GM12874 (cell line): ENCODE measurements around the gene YIF1B.

Experiments used
- TF ChIP-seq, protein P1 (sequence below): IDR thresholded peaks from 2 replicates; pipeline ENCODE4 v1.5.1; 2011; ENCODE audit warnings: low read depth, mild to moderate bottlenecking, control low read depth, low read length, moderate library complexity; ENCODE audit not compliant: insufficient read depth

YIF1B gene

DNA sequence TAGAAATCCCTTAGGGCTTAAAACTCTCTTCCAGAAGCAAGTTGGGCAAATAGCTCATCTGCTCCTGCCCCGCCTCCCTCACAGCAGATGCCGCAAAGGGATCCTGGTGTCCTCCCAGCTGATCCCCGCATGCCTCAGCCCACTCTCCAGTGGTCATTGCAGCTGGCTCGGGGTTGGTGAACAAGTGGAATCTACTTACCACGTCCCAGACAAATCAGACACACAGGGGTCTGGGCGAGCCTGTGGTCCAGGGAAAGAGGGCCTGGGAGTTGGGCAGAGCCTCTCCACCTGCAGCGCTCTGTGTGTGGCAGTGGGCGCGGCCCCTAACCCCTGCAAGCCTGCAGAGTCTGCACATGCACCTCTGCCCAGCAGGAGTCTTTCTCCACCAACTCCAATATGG lies 22.5 kb downstream of the YIF1B start:
- TF ChIP-seq, protein P1, sequence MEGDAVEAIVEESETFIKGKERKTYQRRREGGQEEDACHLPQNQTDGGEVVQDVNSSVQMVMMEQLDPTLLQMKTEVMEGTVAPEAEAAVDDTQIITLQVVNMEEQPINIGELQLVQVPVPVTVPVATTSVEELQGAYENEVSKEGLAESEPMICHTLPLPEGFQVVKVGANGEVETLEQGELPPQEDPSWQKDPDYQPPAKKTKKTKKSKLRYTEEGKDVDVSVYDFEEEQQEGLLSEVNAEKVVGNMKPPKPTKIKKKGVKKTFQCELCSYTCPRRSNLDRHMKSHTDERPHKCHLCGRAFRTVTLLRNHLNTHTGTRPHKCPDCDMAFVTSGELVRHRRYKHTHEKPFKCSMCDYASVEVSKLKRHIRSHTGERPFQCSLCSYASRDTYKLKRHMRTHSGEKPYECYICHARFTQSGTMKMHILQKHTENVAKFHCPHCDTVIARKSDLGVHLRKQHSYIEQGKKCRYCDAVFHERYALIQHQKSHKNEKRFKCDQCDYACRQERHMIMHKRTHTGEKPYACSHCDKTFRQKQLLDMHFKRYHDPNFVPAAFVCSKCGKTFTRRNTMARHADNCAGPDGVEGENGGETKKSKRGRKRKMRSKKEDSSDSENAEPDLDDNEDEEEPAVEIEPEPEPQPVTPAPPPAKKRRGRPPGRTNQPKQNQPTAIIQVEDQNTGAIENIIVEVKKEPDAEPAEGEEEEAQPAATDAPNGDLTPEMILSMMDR = no peak

DNA sequence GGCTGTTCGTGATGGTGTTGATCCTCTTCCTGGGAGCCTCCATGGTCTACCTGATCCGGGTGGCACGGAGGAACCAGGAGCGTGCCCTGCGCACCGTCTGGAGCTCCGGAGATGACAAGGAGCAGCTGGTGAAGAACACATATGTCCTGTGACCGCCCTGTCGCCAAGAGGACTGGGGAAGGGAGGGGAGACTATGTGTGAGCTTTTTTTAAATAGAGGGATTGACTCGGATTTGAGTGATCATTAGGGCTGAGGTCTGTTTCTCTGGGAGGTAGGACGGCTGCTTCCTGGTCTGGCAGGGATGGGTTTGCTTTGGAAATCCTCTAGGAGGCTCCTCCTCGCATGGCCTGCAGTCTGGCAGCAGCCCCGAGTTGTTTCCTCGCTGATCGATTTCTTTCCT lies 23.9 kb downstream of the YIF1B start:
- TF ChIP-seq, protein P1 = no peak

DNA sequence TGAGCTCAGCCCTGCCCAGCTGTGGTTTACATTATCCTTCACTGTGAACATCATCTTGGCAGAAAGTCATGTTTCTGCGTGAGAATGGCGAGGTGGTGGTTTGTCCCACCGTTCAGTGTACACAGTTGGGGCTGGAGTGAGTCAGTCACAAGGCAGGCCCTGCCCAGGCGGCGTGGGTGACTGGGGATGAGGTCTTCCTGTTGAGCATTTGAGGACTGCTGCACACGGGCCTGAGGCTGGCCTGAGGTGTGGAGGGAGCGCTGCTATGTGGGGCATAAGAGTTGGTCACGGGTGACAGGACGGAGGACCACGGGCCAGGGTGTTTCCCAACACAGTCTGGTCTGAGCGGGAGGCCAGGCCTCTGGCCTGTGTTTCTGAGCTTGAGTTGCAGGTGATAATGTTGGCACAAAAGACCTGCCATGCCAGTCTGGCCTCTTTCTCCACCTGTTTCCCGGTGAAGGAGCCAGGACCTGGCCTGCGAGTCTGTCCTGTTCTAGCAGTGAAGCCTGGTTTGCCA lies 25.1 kb downstream of the YIF1B start:
- TF ChIP-seq, protein P1 = no peak

DNA sequence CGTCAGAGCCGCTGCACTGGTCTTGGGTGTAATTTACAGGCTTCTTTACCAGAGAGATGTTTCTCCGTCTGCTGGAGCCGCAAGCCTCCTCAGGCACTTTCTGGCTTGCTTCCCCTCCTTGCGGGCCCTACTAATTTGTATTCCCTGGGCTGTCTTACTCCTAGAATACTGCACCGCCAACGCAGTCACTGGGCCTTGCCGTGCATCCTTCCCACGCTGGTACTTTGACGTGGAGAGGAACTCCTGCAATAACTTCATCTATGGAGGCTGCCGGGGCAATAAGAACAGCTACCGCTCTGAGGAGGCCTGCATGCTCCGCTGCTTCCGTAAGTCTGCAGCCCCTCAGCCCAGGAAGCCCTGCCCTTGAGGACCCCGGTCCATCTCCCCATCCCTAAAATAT lies 25.8 kb downstream of the YIF1B start:
- TF ChIP-seq, protein P1 = no peak

DNA sequence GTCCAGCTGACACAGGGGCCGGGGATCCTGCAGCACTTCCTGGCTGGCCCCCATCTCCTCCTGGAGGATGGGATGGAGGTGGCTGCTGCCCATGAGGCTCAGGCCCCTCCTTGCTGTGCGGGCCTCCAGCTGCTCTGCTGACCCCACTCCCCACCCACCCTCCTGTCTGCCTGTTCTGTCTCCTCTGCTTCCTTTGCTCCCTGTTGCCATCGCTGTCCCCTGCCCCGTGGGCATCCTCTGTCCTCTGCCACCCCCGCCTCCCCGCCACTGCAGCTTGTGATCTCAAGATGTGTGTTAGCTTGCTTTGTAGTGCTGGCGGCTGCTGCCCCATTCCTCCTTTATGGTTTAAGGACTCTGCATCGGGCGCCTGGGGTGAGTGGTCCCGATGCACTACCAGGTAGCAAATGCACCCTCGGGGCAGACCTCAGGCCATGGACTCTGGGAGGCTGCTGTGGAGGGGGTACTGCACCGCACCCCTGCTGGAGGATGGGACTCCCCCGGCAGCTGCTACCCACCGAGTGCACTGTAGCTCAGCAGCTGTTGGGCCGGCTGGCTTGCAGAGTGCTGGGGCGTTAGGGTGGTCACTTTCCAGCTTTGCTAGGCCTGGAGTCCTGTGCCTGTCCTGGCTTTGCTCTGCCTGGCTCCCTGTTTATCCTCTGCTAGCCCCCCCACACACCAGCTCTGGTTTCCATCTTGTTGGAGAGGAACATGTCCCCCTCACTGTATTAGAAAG lies 27.5 kb downstream of the YIF1B start:
- TF ChIP-seq, protein P1 = no peak

DNA sequence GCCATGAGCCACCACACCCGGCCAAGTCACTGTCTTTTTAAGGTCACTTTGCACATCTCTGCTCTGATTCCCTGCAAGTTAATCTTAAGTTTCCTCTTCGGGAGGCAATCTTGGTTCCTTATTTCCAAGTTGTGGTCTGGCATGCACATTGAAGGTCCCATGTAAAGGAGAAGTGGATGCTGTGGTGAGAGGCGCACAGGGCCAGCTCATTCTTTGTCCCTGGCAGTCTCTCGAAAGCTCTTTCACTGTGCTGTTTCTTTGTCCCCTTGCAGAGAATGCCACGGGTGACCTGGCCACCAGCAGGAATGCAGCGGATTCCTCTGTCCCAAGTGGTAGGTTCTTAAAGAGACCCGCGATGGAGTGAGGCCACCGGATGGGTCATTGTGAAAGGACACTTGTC lies 28.1 kb downstream of the YIF1B start:
- TF ChIP-seq, protein P1 = no peak

DNA sequence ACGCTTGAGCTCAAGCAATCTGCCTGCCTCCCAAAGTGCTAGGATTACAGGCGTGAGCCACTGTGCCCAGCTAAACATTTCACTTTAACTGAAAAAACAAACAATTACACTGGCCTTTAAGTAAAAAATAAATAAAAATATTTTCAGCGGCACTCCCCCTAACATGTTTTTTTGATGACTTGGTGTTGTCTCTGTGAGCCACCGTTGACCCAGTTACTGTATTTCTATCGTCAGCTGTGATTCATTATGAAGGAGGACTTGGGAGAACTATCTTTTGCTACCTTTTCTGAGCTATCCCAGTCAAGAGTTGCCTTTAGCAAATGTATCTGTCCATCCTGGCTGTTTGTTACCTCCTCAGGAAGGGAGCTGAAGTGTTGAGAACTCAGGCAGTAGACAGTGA lies 30.2 kb downstream of the YIF1B start:
- TF ChIP-seq, protein P1 = no peak

DNA sequence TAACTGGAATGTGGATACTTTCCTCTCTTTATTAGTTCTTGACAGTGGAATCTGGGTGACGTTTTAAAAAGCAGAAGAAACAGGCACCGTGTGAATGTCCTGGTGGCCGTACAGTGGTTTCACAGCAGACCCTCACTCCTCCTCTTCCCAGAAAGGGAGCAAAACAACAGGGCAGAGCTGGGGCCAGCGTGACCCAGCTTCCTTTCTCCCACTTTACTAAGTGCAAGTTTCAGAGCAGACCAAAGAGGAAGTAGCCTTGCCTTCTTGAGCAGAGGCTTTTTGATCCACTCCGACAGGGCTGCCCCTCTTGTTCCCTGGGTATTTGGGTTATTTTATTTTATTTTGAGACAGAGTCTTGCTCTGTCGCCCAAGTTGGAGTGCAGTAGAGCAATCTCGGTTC lies 31.3 kb downstream of the YIF1B start:
- TF ChIP-seq, protein P1 = no peak
